SK-N-SH (cell line): Measurements from ENCODE around the gene SLC2A14.
"Not testable (repeated sequence)": the region's sequence is repeated elsewhere in the genome, so short reads cannot be mapped to it uniquely, and the experiment has no call there.

Source experiments
- ELF1 ChIP-seq: IDR thresholded peaks from 2 replicates; pipeline ENCODE4 v1.4.0; 2012
- EP300 ChIP-seq, 2 experiments: IDR thresholded peaks; 2 replicates each; pipeline versions ENCODE4 v1.4.0 to v1.6.1; 2012; ENCODE audit warnings: borderline replicate concordance in 1 of 2, low read depth in 1 of 2, low read length in 1 of 2
- MXI1 ChIP-seq: IDR thresholded peaks from 2 replicates; pipeline ENCODE4 v1.6.1; 2012; ENCODE audit warnings: mild to moderate bottlenecking, low read depth, low read length, improper control_type of control experiment
- POLR2AphosphoS5 ChIP-seq: IDR thresholded peaks from 2 replicates; pipeline ENCODE4 v1.6.1; 2012; ENCODE audit warnings: low read depth, low read length
- SMC3 ChIP-seq: IDR thresholded peaks from 2 replicates; pipeline ENCODE4 v1.6.1; 2012; ENCODE audit warnings: low read depth, low read length, improper control_type of control experiment
- TAF1 ChIP-seq: IDR thresholded peaks from 2 replicates; pipeline ENCODE4 v1.6.1; 2012; ENCODE audit warnings: low read depth, mild to moderate bottlenecking, low read length, moderate library complexity, borderline replicate concordance
- TEAD4 ChIP-seq: IDR thresholded peaks from 2 replicates; pipeline ENCODE4 v1.4.0; 2012; ENCODE audit warnings: mild to moderate bottlenecking, borderline replicate concordance; ENCODE audit not compliant: insufficient read depth
- USF1 ChIP-seq: IDR thresholded peaks from 2 replicates; pipeline ENCODE4 v1.4.0; 2012; ENCODE audit warnings: low read depth, borderline replicate concordance
- USF2 ChIP-seq: fragments of 150-350 bp; IDR thresholded peaks from 2 replicates; pipeline ENCODE4 v1.6.1; 2017; ENCODE audit warnings: antibody characterized with exemption, low read length, low read depth, borderline replicate concordance
- TF ChIP-seq, protein P1 (sequence below): IDR thresholded peaks from 2 replicates; pipeline ENCODE4 v1.6.1; 2012; ENCODE audit warnings: mild to moderate bottlenecking, low read depth, low read length, moderate library complexity
- TF ChIP-seq, protein P2 (sequence below): fragments of 200-600 bp; sonication (generic); IDR thresholded peaks from 2 replicates; pipeline ENCODE4 v1.6.1; 2017; ENCODE audit warnings: antibody characterized with exemption, mild to moderate bottlenecking, moderate library complexity

DNA sequence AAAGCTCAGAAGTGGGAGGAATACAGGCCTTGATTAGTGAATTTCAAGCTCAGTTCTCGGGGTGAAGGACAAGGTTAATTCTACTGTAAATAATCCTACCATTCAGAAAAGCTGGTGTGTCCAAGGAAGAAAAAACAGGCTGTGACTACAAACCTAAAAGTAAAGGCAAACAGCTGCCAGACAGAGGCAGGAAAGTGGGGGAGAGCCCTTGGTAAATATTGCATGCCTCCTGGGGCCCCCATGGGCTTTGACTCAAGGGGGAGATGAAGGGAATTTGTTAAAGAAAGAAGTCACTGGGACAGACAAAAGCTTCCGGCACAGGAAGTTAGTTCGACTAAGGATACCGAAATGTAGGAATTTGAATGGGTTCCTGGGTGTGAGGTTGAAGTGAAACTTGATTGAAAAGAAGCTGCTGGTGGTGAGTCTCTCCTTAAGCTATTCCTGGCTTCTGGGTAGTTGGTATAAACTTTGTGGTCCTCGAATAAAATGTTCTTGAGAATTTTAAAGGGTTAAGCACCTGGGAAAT lies 32.9 kb upstream of the SLC2A14 start:
- not testable (repeated sequence) for TF ChIP-seq POLR2AphosphoS5; SMC3; MXI1; EP300 (IDR thresholded peaks at IDR 0.05; ENCODE audit: borderline replicate concordance in 1 of 2, low read depth in 1 of 2, low read length in 1 of 2); USF2; USF1; ELF1; TAF1; TEAD4
- TF ChIP-seq, protein P1, sequence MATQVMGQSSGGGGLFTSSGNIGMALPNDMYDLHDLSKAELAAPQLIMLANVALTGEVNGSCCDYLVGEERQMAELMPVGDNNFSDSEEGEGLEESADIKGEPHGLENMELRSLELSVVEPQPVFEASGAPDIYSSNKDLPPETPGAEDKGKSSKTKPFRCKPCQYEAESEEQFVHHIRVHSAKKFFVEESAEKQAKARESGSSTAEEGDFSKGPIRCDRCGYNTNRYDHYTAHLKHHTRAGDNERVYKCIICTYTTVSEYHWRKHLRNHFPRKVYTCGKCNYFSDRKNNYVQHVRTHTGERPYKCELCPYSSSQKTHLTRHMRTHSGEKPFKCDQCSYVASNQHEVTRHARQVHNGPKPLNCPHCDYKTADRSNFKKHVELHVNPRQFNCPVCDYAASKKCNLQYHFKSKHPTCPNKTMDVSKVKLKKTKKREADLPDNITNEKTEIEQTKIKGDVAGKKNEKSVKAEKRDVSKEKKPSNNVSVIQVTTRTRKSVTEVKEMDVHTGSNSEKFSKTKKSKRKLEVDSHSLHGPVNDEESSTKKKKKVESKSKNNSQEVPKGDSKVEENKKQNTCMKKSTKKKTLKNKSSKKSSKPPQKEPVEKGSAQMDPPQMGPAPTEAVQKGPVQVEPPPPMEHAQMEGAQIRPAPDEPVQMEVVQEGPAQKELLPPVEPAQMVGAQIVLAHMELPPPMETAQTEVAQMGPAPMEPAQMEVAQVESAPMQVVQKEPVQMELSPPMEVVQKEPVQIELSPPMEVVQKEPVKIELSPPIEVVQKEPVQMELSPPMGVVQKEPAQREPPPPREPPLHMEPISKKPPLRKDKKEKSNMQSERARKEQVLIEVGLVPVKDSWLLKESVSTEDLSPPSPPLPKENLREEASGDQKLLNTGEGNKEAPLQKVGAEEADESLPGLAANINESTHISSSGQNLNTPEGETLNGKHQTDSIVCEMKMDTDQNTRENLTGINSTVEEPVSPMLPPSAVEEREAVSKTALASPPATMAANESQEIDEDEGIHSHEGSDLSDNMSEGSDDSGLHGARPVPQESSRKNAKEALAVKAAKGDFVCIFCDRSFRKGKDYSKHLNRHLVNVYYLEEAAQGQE: not testable (repeated sequence)
- TF ChIP-seq, protein P2, sequence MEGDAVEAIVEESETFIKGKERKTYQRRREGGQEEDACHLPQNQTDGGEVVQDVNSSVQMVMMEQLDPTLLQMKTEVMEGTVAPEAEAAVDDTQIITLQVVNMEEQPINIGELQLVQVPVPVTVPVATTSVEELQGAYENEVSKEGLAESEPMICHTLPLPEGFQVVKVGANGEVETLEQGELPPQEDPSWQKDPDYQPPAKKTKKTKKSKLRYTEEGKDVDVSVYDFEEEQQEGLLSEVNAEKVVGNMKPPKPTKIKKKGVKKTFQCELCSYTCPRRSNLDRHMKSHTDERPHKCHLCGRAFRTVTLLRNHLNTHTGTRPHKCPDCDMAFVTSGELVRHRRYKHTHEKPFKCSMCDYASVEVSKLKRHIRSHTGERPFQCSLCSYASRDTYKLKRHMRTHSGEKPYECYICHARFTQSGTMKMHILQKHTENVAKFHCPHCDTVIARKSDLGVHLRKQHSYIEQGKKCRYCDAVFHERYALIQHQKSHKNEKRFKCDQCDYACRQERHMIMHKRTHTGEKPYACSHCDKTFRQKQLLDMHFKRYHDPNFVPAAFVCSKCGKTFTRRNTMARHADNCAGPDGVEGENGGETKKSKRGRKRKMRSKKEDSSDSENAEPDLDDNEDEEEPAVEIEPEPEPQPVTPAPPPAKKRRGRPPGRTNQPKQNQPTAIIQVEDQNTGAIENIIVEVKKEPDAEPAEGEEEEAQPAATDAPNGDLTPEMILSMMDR: not testable (repeated sequence)
